ENCODE data around the gene TIGD1. TPM values are rescaled to one million over a fixed set of nuclear protein-coding genes. Genes with fewer than 3 reads are reported as not detected.

Gene TIGD1
- total RNA-seq, 1 experiment from 2014 or later: 6.0 TPM

DNA sequence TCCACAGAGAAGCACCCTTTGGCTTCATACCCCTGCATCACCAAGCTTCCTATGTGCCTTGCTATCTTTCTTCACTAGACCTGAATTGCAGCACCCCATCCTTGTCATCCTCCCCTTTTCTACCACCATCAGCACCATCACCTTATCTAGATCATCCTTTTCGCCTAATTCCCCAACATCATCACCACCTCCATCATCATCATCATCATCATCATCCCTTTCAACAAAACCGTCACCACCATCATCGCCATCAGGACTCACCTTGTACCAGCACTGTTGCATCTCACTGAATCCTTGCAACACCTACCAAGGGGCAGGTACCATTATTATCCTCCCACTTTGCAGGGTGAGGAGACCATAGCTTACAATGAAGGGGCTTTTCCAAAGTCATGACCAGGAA, 51.9 kb downstream of the TIGD1 start:
- no peaks in the 10 kb centered on the region for H3K79me2 ChIP-seq (ENCODE audit: insufficient read depth, low read length)
- no peak overlapping the region for H3K9ac ChIP-seq (ENCODE audit: low read length)
- no TSS peak for BruUV-seq (replicated peaks)
- TF ChIP-seq EGR1 (IDR thresholded peaks at IDR 0.05; ENCODE audit: low read depth) (no peak), SRF (IDR thresholded peaks at IDR 0.05; ENCODE audit: low read depth) (no peak), SP1 (IDR thresholded peaks at IDR 0.05; ENCODE audit: low read depth) (no peak), POLR2AphosphoS5 (IDR thresholded peaks at IDR 0.05; ENCODE audit: low read depth, low read length) (no peak), JUND (IDR thresholded peaks at IDR 0.05) (no peak), SIN3A (IDR thresholded peaks at IDR 0.05; ENCODE audit: low read depth) (no peak)
- TF ChIP-seq, protein P1, sequence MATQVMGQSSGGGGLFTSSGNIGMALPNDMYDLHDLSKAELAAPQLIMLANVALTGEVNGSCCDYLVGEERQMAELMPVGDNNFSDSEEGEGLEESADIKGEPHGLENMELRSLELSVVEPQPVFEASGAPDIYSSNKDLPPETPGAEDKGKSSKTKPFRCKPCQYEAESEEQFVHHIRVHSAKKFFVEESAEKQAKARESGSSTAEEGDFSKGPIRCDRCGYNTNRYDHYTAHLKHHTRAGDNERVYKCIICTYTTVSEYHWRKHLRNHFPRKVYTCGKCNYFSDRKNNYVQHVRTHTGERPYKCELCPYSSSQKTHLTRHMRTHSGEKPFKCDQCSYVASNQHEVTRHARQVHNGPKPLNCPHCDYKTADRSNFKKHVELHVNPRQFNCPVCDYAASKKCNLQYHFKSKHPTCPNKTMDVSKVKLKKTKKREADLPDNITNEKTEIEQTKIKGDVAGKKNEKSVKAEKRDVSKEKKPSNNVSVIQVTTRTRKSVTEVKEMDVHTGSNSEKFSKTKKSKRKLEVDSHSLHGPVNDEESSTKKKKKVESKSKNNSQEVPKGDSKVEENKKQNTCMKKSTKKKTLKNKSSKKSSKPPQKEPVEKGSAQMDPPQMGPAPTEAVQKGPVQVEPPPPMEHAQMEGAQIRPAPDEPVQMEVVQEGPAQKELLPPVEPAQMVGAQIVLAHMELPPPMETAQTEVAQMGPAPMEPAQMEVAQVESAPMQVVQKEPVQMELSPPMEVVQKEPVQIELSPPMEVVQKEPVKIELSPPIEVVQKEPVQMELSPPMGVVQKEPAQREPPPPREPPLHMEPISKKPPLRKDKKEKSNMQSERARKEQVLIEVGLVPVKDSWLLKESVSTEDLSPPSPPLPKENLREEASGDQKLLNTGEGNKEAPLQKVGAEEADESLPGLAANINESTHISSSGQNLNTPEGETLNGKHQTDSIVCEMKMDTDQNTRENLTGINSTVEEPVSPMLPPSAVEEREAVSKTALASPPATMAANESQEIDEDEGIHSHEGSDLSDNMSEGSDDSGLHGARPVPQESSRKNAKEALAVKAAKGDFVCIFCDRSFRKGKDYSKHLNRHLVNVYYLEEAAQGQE (IDR thresholded peaks at IDR 0.05; ENCODE audit: low read depth): no peak
- TF ChIP-seq, protein P2, sequence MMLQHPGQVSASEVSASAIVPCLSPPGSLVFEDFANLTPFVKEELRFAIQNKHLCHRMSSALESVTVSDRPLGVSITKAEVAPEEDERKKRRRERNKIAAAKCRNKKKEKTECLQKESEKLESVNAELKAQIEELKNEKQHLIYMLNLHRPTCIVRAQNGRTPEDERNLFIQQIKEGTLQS (IDR thresholded peaks at IDR 0.05): no peak
- no peaks in the 10 kb centered on the region for H4K20me1 ChIP-seq (ENCODE audit: insufficient read depth)
- H3K27me3 ChIP-seq (ENCODE audit: insufficient read depth, low read length): no peaks in the 10 kb centered on the region
- no peak overlapping the region for H3K27ac ChIP-seq (ENCODE audit: low read depth, low read length)
- H3K4me2 ChIP-seq (ENCODE audit: low read length): no peak overlapping the region
- H3K9me3 ChIP-seq (ENCODE audit: control insufficient read depth in 1 of 2, insufficient read depth in 1 of 2, low read depth in 1 of 2, low read length in 2 of 2): no peaks in the 10 kb centered on the region
- H3K4me1 ChIP-seq (ENCODE audit: control insufficient read depth in 1 of 2, insufficient read depth in 2 of 2, low read length in 2 of 2): no peaks in the 10 kb centered on the region
- H2AFZ ChIP-seq (ENCODE audit: low read depth, low read length, poor library complexity, severe bottlenecking): no peak overlapping the region
- ChIA-PET RAD21 (ENCODE audit: low non-redundant PET in 1 of 2, low total read pairs in 2 of 2, uncharacterized antibody in 2 of 2, unreplicated experiment in 2 of 2) (no interaction called here), CTCF (no interaction called here), POLR2A (no interaction called here)
- no peak overlapping the region for H3K4me3 ChIP-seq (replicated peaks in 1 of 2; ENCODE audit: low read depth in 1 of 2, low read length in 2 of 2)
- ATAC-seq (no peak), DNase-seq (ENCODE audit: low read depth, low spot score) (no peak)
- H3K36me3 ChIP-seq (ENCODE audit: control insufficient read depth in 1 of 2, insufficient read depth in 2 of 2, low read length in 2 of 2): no peaks in the 10 kb centered on the region
- intact Hi-C loops (cut with micrococcal nuclease): no loop called here
- H3K9me2 ChIP-seq (ENCODE audit: insufficient read depth): no peaks in the 10 kb centered on the region

Other genes with a start within 250 kb of the TIGD1 start
- 0.34 TPM for gene ALPP, start 171.8 kb downstream of the TIGD1 start, total RNA-seq (2021; ENCODE audit: unreplicated experiment)
- gene ALPG, start 143.7 kb downstream of the TIGD1 start, total RNA-seq (2021; ENCODE audit: unreplicated experiment): 0.10 TPM
- gene ALPI, start 94.4 kb downstream of the TIGD1 start, total RNA-seq (2021; ENCODE audit: unreplicated experiment): not detected
- gene ECEL1, start 62.7 kb downstream of the TIGD1 start, total RNA-seq (2021; ENCODE audit: unreplicated experiment): not detected
- gene PRSS56, start 30.2 kb downstream of the TIGD1 start, total RNA-seq (2021; ENCODE audit: unreplicated experiment): not detected
- not detected for gene CHRND, start 24.4 kb downstream of the TIGD1 start, total RNA-seq (2021; ENCODE audit: unreplicated experiment)
- not detected for gene CHRNG, start 10.9 kb downstream of the TIGD1 start, total RNA-seq (2021; ENCODE audit: unreplicated experiment)
- 58.6 TPM for gene EIF4E2, start 132 bp upstream of the TIGD1 start, total RNA-seq (2021; ENCODE audit: unreplicated experiment)
- gene EFHD1, start 83.0 kb upstream of the TIGD1 start, total RNA-seq (2021; ENCODE audit: unreplicated experiment): 0.52 TPM
- gene GIGYF2, start 146.8 kb upstream of the TIGD1 start, total RNA-seq (2021; ENCODE audit: unreplicated experiment): 60.6 TPM
- not detected for gene KCNJ13, start 226.0 kb upstream of the TIGD1 start, total RNA-seq (2021; ENCODE audit: unreplicated experiment)